SU-DHL-6 (cell line): Measurements from ENCODE around the gene SLC25A10.

Experiments
- CTCF ChIP-seq: fragments of 200-600 bp; sonication (generic); IDR thresholded peaks from one replicate; pipeline ENCODE4 v1.5.1; 2017; ENCODE audit warnings: antibody characterized with exemption, mild to moderate bottlenecking, low read length, moderate library complexity; ENCODE audit not compliant: insufficient read depth, poor library complexity, severe bottlenecking
- EZH2phosphoT487 ChIP-seq: fragments of 200-600 bp; sonication (generic), shearing (Covaris generic); conservative IDR thresholded peaks from 2 replicates; pipeline ENCODE4 v1.6.1; 2018; ENCODE audit warnings: mild to moderate bottlenecking, antibody characterized with exemption, low read length, moderate library complexity, mixed read lengths

GRCh38 chr17:81666342-81667191, 45.5 kb upstream of the SLC25A10 start, which contains the start of the genes CCDC137 and OXLD1:
- TF ChIP-seq CTCF (no peak), EZH2phosphoT487 (no peak)
